HG02678 (cell line): ENCODE data around the gene C9orf43.

Source experiments
- ATAC-seq: cut with Tn5 transposase; IDR thresholded peaks from one replicate; pipeline ENCODE4 v1.9.1; 2021; ENCODE audit warnings: mild to moderate bottlenecking, moderate library complexity; ENCODE audit not compliant: unreplicated experiment

Gene C9orf43

GRCh38 chr9:113463418-113464285 is 53.1 kb downstream of the C9orf43 start, which contains the start of gene RGS3:
TSS of gene RGS3 (plus strand) at chr9:113463727. CDS start at chr9:113463803, 76 bp downstream.
- no peak for ATAC-seq

GRCh38 chr9:113464286-113464660 is 53.7 kb downstream of the C9orf43 start:
- no peak for ATAC-seq

- no peak for ATAC-seq
Observed at GRCh38 chr9:113465599-113466140, 55.1 kb downstream of the C9orf43 start.

GRCh38 chr9:113467183-113467582 is 56.6 kb downstream of the C9orf43 start:
- no peak for ATAC-seq

GRCh38 chr9:113468716-113469448 is 58.3 kb downstream of the C9orf43 start:
- ATAC-seq = no peak

GRCh38 chr9:113471143-113471542 is 60.6 kb downstream of the C9orf43 start:
- ATAC-seq = no peak

- no peak for ATAC-seq
Observed at GRCh38 chr9:113471566-113471965, 61.0 kb downstream of the C9orf43 start.

- ATAC-seq = no peak
Observed at GRCh38 chr9:113472199-113472598, 61.7 kb downstream of the C9orf43 start.

- no peak for ATAC-seq
Observed at GRCh38 chr9:113474360-113475028, 63.9 kb downstream of the C9orf43 start.

- ATAC-seq = no peak
Observed at GRCh38 chr9:113475031-113475430, 64.5 kb downstream of the C9orf43 start.

- ATAC-seq = no peak
Observed at GRCh38 chr9:113475992-113476391, 65.4 kb downstream of the C9orf43 start.

- ATAC-seq = no peak
Observed at GRCh38 chr9:113476511-113476916, 66.0 kb downstream of the C9orf43 start.

- no peak for ATAC-seq
Observed at GRCh38 chr9:113477058-113477457, 66.5 kb downstream of the C9orf43 start.

- ATAC-seq = no peak
Observed at GRCh38 chr9:113477661-113478060, 67.1 kb downstream of the C9orf43 start.

GRCh38 chr9:113479174-113479621 is 68.7 kb downstream of the C9orf43 start:
- ATAC-seq = no peak
